ENCODE measurements around the gene DUSP15. TPM values are rescaled to one million over a fixed set of nuclear protein-coding genes. Genes with fewer than 3 reads are reported as not detected.

Gene DUSP15
- total RNA-seq, 4 donors from 2014 or later: 0.53 to 19.8 (median 2.3) TPM

- no peak overlapping the region for H3K4me3 ChIP-seq
- no peaks in the 10 kb centered on the region for H3K9me3 ChIP-seq
- no peak for DNase-seq
- no peaks in the 10 kb centered on the region for H3K27me3 ChIP-seq
- H3K4me1 ChIP-seq: peaks cover 0 to 10% (median 3%) of the 10 kb centered on the region in 4 donors
- H3K27ac ChIP-seq: no peak overlapping the region
- no peaks in the 10 kb centered on the region for H3K36me3 ChIP-seq
- no peak for TF ChIP-seq POLR2A (IDR thresholded peaks at IDR 0.05)
- TF ChIP-seq, protein P1, sequence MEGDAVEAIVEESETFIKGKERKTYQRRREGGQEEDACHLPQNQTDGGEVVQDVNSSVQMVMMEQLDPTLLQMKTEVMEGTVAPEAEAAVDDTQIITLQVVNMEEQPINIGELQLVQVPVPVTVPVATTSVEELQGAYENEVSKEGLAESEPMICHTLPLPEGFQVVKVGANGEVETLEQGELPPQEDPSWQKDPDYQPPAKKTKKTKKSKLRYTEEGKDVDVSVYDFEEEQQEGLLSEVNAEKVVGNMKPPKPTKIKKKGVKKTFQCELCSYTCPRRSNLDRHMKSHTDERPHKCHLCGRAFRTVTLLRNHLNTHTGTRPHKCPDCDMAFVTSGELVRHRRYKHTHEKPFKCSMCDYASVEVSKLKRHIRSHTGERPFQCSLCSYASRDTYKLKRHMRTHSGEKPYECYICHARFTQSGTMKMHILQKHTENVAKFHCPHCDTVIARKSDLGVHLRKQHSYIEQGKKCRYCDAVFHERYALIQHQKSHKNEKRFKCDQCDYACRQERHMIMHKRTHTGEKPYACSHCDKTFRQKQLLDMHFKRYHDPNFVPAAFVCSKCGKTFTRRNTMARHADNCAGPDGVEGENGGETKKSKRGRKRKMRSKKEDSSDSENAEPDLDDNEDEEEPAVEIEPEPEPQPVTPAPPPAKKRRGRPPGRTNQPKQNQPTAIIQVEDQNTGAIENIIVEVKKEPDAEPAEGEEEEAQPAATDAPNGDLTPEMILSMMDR (IDR thresholded peaks at IDR 0.05): no peak
Measured at GRCh38 chr20:31820228-31820627, 50.1 kb downstream of the DUSP15 start.

DNA sequence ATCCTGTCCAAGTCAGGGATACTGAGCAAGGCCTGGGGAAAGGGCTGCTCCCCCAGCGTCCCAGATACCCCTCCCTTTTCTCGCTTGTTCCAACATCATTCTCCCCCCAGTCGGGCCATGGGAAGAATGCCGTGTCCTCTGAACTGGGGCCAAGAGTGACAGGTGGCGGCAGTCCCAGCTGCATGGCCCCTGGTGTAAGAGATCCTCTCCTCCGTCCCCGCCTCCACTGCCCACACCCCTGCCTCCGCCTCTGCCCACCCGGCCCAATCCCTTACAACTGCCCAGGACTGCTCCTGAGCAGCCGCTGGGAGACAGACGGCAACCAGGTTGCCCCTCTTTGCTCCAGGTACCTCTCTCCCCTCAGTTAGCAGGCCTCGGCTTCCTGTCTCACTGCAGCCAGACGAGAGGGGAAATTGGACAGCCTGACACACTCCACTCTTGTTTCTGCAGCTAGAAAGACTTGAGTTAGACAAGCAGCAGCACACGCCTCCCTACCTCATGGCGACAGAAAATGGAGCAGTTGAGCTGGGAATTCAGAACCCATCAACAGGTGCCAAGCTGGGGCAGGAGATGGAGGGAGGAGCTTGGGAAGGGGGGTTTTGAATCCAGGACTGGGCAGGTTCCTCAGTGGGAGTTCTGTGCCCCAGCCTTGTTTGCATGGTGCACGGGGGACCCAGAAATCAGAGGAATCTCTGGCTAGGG lies 51.1 kb downstream of the DUSP15 start, which contains the start of gene MYLK2:
Gene MYLK2, plus strand, starts transcription at position 274 of the 702 bp plus-strand sequence. Its CDS starts 225 bp downstream, at position 499.
- Histone ChIP-seq H3K27me3 (no peaks in the 10 kb centered on the region), H3K36me3 (no peaks in the 10 kb centered on the region), H3K9me3 (no peaks in the 10 kb centered on the region), H3K4me1 (peaks cover 0 to 10% (median 3%) of the 10 kb centered on the region in 4 donors), H3K27ac (no peak within 1 kb of the TSS), H3K4me3 (no peak within 1 kb of the TSS)
- no peak for TF ChIP-seq POLR2A (IDR thresholded peaks at IDR 0.05)
- TF ChIP-seq, protein P1 (IDR thresholded peaks at IDR 0.05): no peak
- no peak for DNase-seq

DNA sequence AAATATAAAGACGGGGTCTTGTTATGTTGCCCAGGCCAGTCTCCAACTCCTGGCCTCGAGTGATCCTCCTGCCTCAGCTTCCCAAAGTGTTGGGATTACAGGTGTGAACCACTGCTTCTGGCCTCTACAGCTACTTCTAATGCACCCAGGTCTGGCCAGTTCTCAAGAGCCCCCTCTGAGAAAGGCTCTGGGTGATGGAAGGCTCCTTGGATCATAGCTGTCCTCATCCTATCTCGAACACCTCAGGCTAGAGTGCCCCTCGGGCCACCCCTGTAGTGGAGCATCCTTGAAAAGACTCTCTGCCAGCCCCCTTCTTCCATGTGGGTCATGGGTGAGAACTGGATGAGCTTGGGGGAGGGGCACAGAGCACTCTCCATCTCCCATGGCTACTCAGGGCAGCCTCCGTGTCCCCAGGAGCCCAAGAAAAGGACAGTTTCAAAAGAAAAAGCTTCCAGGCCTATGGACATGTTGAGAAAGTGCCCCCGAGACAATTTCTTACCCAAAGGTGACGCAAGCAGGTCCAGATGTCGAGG lies 51.9 kb downstream of the DUSP15 start:
- TF ChIP-seq POLR2A (IDR thresholded peaks at IDR 0.05): no peak
- TF ChIP-seq, protein P1 (IDR thresholded peaks at IDR 0.05): no peak
- no peak overlapping the region for H3K4me3 ChIP-seq
- no peaks in the 10 kb centered on the region for H3K36me3 ChIP-seq
- no peaks in the 10 kb centered on the region for H3K9me3 ChIP-seq
- DNase-seq: no peak
- H3K4me1 ChIP-seq: peaks cover 0 to 10% (median 3%) of the 10 kb centered on the region in 4 donors
- no peaks in the 10 kb centered on the region for H3K27me3 ChIP-seq
- no peak overlapping the region for H3K27ac ChIP-seq

- DNase-seq: no peak
- TF ChIP-seq, protein P1 (IDR thresholded peaks at IDR 0.05): no peak
- no peak for TF ChIP-seq POLR2A (IDR thresholded peaks at IDR 0.05)
Measured at GRCh38 chr20:31817461-31817860, 52.9 kb downstream of the DUSP15 start.

GRCh38 chr20:31816221-31816620 lies 54.1 kb downstream of the DUSP15 start:
- H3K27me3 ChIP-seq: no peaks in the 10 kb centered on the region
- no peaks in the 10 kb centered on the region for H3K4me1 ChIP-seq
- no peaks in the 10 kb centered on the region for H3K36me3 ChIP-seq
- TF ChIP-seq, protein P1 (IDR thresholded peaks at IDR 0.05): no peak
- H3K4me3 ChIP-seq: no peak overlapping the region
- H3K27ac ChIP-seq: no peak overlapping the region
- no peaks in the 10 kb centered on the region for H3K9me3 ChIP-seq
- no peak for DNase-seq

More at GRCh38 chr20:31817461-31817860, 52.9 kb downstream of the DUSP15 start:
- H3K36me3 ChIP-seq: no peaks in the 10 kb centered on the region
- no peaks in the 10 kb centered on the region for H3K27me3 ChIP-seq
- H3K4me3 ChIP-seq: no peak overlapping the region
- peaks cover 0 to 3% (median under 1%) of the 10 kb centered on the region in 4 donors for H3K4me1 ChIP-seq
- no peak overlapping the region for H3K27ac ChIP-seq
- no peaks in the 10 kb centered on the region for H3K9me3 ChIP-seq

Data from Peyer's patch (tissue), 4 donors.